K562 (cell line): ENCODE results near the gene MANF. TPM values are rescaled to one million over a fixed set of nuclear protein-coding genes. Genes with fewer than 3 reads are reported as not detected.

Experiments used
- ATAC-seq: fragments of 200-7000 bp; cut with Tn5 transposase; 3 replicates; pipeline ENCODE4 v1.9.1; 2020; ENCODE audit warnings: moderate library complexity
- BruUV-seq: library from RNA; stranded (reverse); fragments of 400-500 nt; replicated peaks from 2 replicates; lab custom pipeline; 2021; lab: Mats Ljungman, UMichigan
- CTCF ChIA-PET: fragments of 300-600 bp; formaldehyde crosslinking; extraction: SDS; loops from one replicate; lab custom pipeline; 2021; ENCODE audit warnings: low intra/inter-chr PET ratio; lab: Yijun Ruan, JAX
- POLR2A ChIA-PET: fragments of 300-600, 350-650 bp; sonication (Branson Sonifier 250); formaldehyde crosslinking; extraction: SDS; loops from one replicate; lab custom pipeline; 2021; ENCODE audit warnings: antibody characterized with exemption, inconsistent platforms; lab: Yijun Ruan, JAX
- DNase-seq, 4 experiments: peaks; one replicate each; pipeline versions ENCODE4 v3.0.0 to v3.0.0-alpha.2; 2011 to 2018; ENCODE audit warnings: low spot score in 3 of 4, mixed read lengths in 3 of 4; ENCODE audit errors: extremely low read depth in 1 of 4
- FAIRE-seq: peaks from 2 replicates; lab custom pipeline; 2011; peaks lifted over from hg19 to GRCh38; lab: Jason Lieb, UNC
- H2AFZ ChIP-seq: 2 replicates; pipeline ENCODE4 v1.6.0; 2011; ENCODE audit warnings: low read depth, low read length, control low read depth, inconsistent platforms
- H3K27ac ChIP-seq: fragments of 200-600 bp; 3 replicates; pipeline ENCODE4 v1.8.0; 2011; ENCODE audit warnings: low read depth, mild to moderate bottlenecking, control low read depth, inconsistent platforms, low read length, moderate library complexity, mixed read lengths; ENCODE audit errors: extremely low read depth
- H3K27me3 ChIP-seq, 2 experiments: fragments of 300-600 bp in 1 of 2; 2 replicates in 1 of 2; 3 replicates in 1 of 2; pipeline versions ENCODE4 v1.6.0 to v1.8.0; 2011; ENCODE audit warnings: inconsistent platforms in 2 of 2, low read length in 2 of 2, mild to moderate bottlenecking in 1 of 2, mixed read lengths in 1 of 2, moderate library complexity in 1 of 2; ENCODE audit not compliant: control insufficient read depth in 2 of 2, insufficient read depth in 2 of 2
- H3K36me3 ChIP-seq: fragments of 300-600 bp; 3 replicates; pipeline ENCODE4 v1.8.0; 2011; ENCODE audit warnings: mild to moderate bottlenecking, low read length, inconsistent platforms; ENCODE audit not compliant: control insufficient read depth, insufficient read depth
- H3K4me1 ChIP-seq, 2 experiments: fragments of 200-600 bp in 1 of 2; replicated peaks in 1 of 2; 2 replicates in 1 of 2; 3 replicates in 1 of 2; pipeline versions ENCODE4 v1.5.1 to v1.8.0; 2011; ENCODE audit warnings: inconsistent platforms in 2 of 2, low read length in 2 of 2, mild to moderate bottlenecking in 1 of 2, mixed read lengths in 1 of 2, moderate library complexity in 1 of 2; ENCODE audit not compliant: control insufficient read depth in 2 of 2, insufficient read depth in 2 of 2
- H3K4me2 ChIP-seq: 2 replicates; pipeline ENCODE4 v1.6.1; 2011; ENCODE audit warnings: low read length, control low read depth, inconsistent platforms, mixed read lengths; ENCODE audit not compliant: insufficient read depth
- H3K4me3 ChIP-seq: fragments of 200-600 bp; sonication (generic), shearing (Covaris generic); 2 replicates; pipeline ENCODE4 v1.5.1; 2016; ENCODE audit warnings: control low read depth, inconsistent platforms
- H3K79me2 ChIP-seq: fragments of 200-600 bp; 3 replicates; pipeline ENCODE4 v1.8.0; 2011; ENCODE audit warnings: low read length, inconsistent platforms; ENCODE audit not compliant: control insufficient read depth, insufficient read depth
- H3K9ac ChIP-seq, 2 experiments: 2 replicates each; pipeline versions ENCODE4 v1.6.0 to v1.6.1; 2011; ENCODE audit warnings: low read depth in 2 of 2, low read length in 2 of 2, control low read depth in 1 of 2, inconsistent platforms in 1 of 2, mild to moderate bottlenecking in 1 of 2, mixed read lengths in 1 of 2; ENCODE audit not compliant: insufficient read depth in 1 of 2
- H3K9me1 ChIP-seq: one replicate; pipeline ENCODE4 v1.6.0; 2011; ENCODE audit warnings: inconsistent platforms, mild to moderate bottlenecking, low read length, moderate library complexity; ENCODE audit not compliant: control insufficient read depth, insufficient read depth
- H3K9me3 ChIP-seq: replicated peaks from 2 replicates; pipeline ENCODE4 v1.5.1; 2011; ENCODE audit warnings: low read depth, low read length, inconsistent platforms; ENCODE audit not compliant: control insufficient read depth, insufficient read depth
- H4K20me1 ChIP-seq: replicated peaks from 2 replicates; pipeline ENCODE4 v1.6.1; 2011; ENCODE audit warnings: low read length, inconsistent platforms, mixed read lengths; ENCODE audit not compliant: control insufficient read depth, insufficient read depth
- BCLAF1 ChIP-seq, 2 experiments: fragments of 450-650 bp in 1 of 2; IDR thresholded peaks; 2 replicates each; pipeline ENCODE4 v1.6.1; 2011 to 2017; ENCODE audit warnings: low read depth in 2 of 2, antibody characterized with exemption in 1 of 2, borderline replicate concordance in 1 of 2, low read length in 1 of 2, mild to moderate bottlenecking in 1 of 2, mixed read lengths in 1 of 2; ENCODE audit not compliant: control insufficient read depth in 1 of 2
- DDX20 ChIP-seq: fragments of 450-650 bp; IDR thresholded peaks from 2 replicates; pipeline ENCODE4 v1.6.1; 2016; ENCODE audit warnings: missing genetic modification characterization, low read depth, mild to moderate bottlenecking, missing compliant biosample characterization, moderate library complexity
- ELF2 ChIP-seq: fragments of 250-450 bp; sonication (Bioruptor Pico); IDR thresholded peaks from 2 replicates; pipeline ENCODE4 v1.5.0; 2021; ENCODE audit warnings: mild to moderate bottlenecking
- GATAD2B ChIP-seq: fragments of 450-650 bp; IDR thresholded peaks from 2 replicates; pipeline ENCODE4 v1.6.1; 2017; ENCODE audit warnings: mild to moderate bottlenecking, borderline replicate concordance
- PHF8 ChIP-seq: fragments of 200-600 bp; sonication (generic); IDR thresholded peaks from 2 replicates; pipeline ENCODE4 v1.6.1; 2012; ENCODE audit warnings: mixed run types, mild to moderate bottlenecking, inconsistent platforms, low read length, moderate library complexity, borderline replicate concordance
- RREB1 ChIP-seq: fragments of 250-450 bp; sonication (Bioruptor Pico); IDR thresholded peaks from 2 replicates; pipeline ENCODE4 v1.4.0; 2020
- SIN3B ChIP-seq: fragments of 450-650 bp; IDR thresholded peaks from 2 replicates; pipeline ENCODE4 v1.6.1; 2017; ENCODE audit warnings: low read depth, mild to moderate bottlenecking, moderate library complexity
- SMAD4 ChIP-seq: fragments of 250-450 bp; sonication (Bioruptor Pico); conservative IDR thresholded peaks from 2 replicates; pipeline ENCODE4 v1.8.0; 2021; ENCODE audit warnings: inconsistent platforms, mild to moderate bottlenecking, moderate library complexity
- VEZF1 ChIP-seq: fragments of 200-800 bp; sonication (Bioruptor generic); IDR thresholded peaks from 2 replicates; pipeline ENCODE4 v1.6.1; 2017; ENCODE audit warnings: missing genetic modification characterization, missing compliant biosample characterization
- ZNF830 ChIP-seq: fragments of 250-450 bp; sonication (Bioruptor Pico); IDR thresholded peaks from 2 replicates; pipeline ENCODE4 v1.5.0; 2021; ENCODE audit warnings: mild to moderate bottlenecking
- WGBS: fragments of 100-300 bp; shearing (Covaris generic); methylation state at CpG from one replicate; pipeline ENCODE4 v1.1.6; 2016; ENCODE audit warnings: low coverage, mixed read lengths; ENCODE audit not compliant: insufficient coverage; ENCODE audit errors: missing lambda C conversion rate; 5-methylcytosine and 5-hydroxymethylcytosine counted together
- in situ Hi-C: fragments of 300-500 bp; cut with MboI; formaldehyde crosslinking; loops from 4 replicates; pipeline ENCODE4 v1.15.0; 2018; ENCODE audit warnings: inconsistent platforms, mixed read lengths
- intact Hi-C: fragments of 100-400 bp; cut with micrococcal nuclease; formaldehyde crosslinking; loops from 2 replicates; pipeline ENCODE4 v1.14.2; 2022
- polyA plus RNA-seq, 8 experiments: library from polyadenylated mRNA; depleted of rRNA in 4 of 8; stranded (reverse) in 5 of 8; unstranded in 3 of 8; fragments of >200 nt; fragmentation: Nextera tagmentation in 2 of 8; fragmentation: Illumina TruSeq in 1 of 8; extraction: Ambion mirVana in 2 of 8; extraction: Trizol in 1 of 8; gene quantifications; 2 replicates each; pipeline versions ENCODE4 v1.2.1 to v1.2.3, GENCODE V29; 2011 to 2014; ENCODE audit warnings: inconsistent platforms in 1 of 8, missing spikeins in 1 of 8
- total RNA-seq, 7 experiments: library from RNA; depleted of rRNA in 6 of 7; stranded (reverse); fragments of >200 nt in 6 of 7; fragmentation: Illumina TruSeq in 2 of 7; extraction: Trizol in 2 of 7; gene quantifications; 2 replicates each; pipeline versions ENCODE4 v1.2.1 to v1.2.3, GENCODE V29; 2011 to 2021; ENCODE audit warnings: low replicate concordance in 1 of 7

MANF gene
- total and polyA plus RNA-seq, 9 of the 15 experiments (the other 6 are each of a cell fraction or from before 2014, with no cell fraction given), result 6.5 to 52.7 (median 42.3) TPM

- no peak overlapping the region for H3K27ac ChIP-seq
- CTCF ChIA-PET, result no interaction called here
- H3K4me2 ChIP-seq, result no peak overlapping the region
- H3K9me1 ChIP-seq, result no peaks in the 10 kb centered on the region
- no peaks in the 10 kb centered on the region for H3K9me3 ChIP-seq
- intact Hi-C loops, result loop anchor here (10.0 kb wide), 2 partner anchors 705 to 765 kb away; partner anchors contain the start of genes CISH, DOCK3 and MAPKAPK3
- DNase-seq (no peak), FAIRE-seq (no peak), ATAC-seq (no peak)
- no peaks in the 10 kb centered on the region for H3K36me3 ChIP-seq
- no peak overlapping the region for H3K9ac ChIP-seq
- POLR2A ChIA-PET, result interaction anchor here (1.3 kb wide), 1 partner anchor 8 kb away, joined by 5 read pairs; no protein-coding TSS in a partner anchor
- in situ Hi-C loops, result loop anchor here (5.0 to 10.0 kb wide), 2 partner anchors 275 to 763 kb away; partner anchors contain the start of gene MAPKAPK3
- H2AFZ ChIP-seq, result no peak overlapping the region
- H3K4me3 ChIP-seq, result no peak overlapping the region
- H3K4me1 ChIP-seq, result peaks cover 0 to 4% of the 10 kb centered on the region in 2 experiments; a peak in 3 of 5 replicates
- H3K27me3 ChIP-seq, result peaks cover 8 to 37% of the 10 kb centered on the region in 2 experiments
- peaks cover 14% of the 10 kb centered on the region for H3K79me2 ChIP-seq
- WGBS, result 17% methylated on average over 3 of the region's 8 CpGs
- no peaks in the 10 kb centered on the region for H4K20me1 ChIP-seq
- BruUV-seq, result no TSS peak
- TF ChIP-seq PHF8 (no peak), ELF2 (CRISPR knock-in tag) (no peak), SMAD4 (CRISPR knock-in tag) (no peak), ZNF830 (CRISPR knock-in tag) (no peak), VEZF1 (no peak), SIN3B (no peak), BCLAF1 (IDR thresholded peaks at IDR 0.05; ENCODE audit: borderline replicate concordance in 1 of 2, control insufficient read depth in 1 of 2, low read depth in 2 of 2, low read length in 1 of 2) (no peak), DDX20 (no peak), GATAD2B (no peak), RREB1 (no peak)
Measured at GRCh38 chr3:51379746-51380455, 5.2 kb upstream of the MANF start.
